ENCODE data around the gene PUS10. TPM values are rescaled to one million over a fixed set of nuclear protein-coding genes. Genes with fewer than 3 reads are reported as not detected.
"Not testable (repeated sequence)": the region's sequence is repeated elsewhere in the genome, so short reads cannot be mapped to it uniquely, and the experiment has no call there.

Gene PUS10
- polyA plus RNA-seq, 1 donor, result 17.8 TPM

DNA sequence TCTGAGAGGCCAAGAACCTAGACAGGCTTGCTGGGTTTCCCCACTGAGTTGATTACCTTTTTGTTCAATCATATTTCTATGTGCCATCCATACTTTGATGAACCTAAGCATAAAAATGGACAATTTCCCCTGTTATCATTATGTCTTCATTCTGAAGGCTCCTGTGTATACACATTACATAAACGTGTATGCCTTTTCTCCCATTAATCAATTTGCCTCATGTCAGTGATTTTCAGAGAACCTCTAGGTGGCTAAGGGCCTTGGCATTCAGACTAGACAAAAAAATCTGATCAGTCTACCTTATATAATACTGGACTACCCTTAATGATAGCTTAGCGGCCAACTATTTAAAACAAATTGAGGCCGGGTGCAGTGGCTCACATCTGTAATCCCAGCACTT is 4.7 kb downstream of the PUS10 start:
- no peak for DNase-seq
- peaks cover 5% of the 10 kb centered on the region for H3K4me1 ChIP-seq (ENCODE audit: control insufficient read depth, insufficient read depth, low read length)
- H3K36me3 ChIP-seq (ENCODE audit: control insufficient read depth, insufficient read depth, low read length), result peaks cover 2% of the 10 kb centered on the region
- no peaks in the 10 kb centered on the region for H3K27me3 ChIP-seq (ENCODE audit: control insufficient read depth, insufficient read depth, low read length)
- no peak overlapping the region for H3K27ac ChIP-seq (ENCODE audit: low read length)
- no peaks in the 10 kb centered on the region for H3K9me3 ChIP-seq (ENCODE audit: control insufficient read depth, low read depth, low read length)
- no peak overlapping the region for H3K4me3 ChIP-seq (ENCODE audit: low read length)
- no CpG with 5 or more reads among the region's 3 CpGs for WGBS (ENCODE audit: insufficient coverage, low lambda C conversion rate)

DNA sequence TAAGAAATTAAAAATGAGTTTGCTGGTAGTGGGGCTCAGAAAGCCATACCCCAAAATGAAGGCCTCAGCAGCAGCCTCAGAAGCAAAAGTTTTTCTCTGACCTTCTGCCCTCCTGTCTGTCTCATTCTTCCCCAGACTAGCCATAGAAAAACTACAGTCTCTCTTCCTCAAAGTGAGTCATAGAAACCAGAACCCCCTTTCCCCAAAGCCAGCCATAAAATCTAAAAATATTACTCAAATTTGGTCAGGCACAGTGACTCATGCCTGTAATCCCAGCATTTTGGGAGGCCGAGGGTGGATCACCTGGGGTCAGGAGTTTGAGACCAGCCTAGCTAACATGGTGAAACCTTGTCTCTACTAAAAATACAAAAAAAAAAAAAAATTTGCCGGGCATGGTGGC is 5.8 kb downstream of the PUS10 start:
- not testable (repeated sequence) for H3K4me3 ChIP-seq (ENCODE audit: low read length); H3K9me3 ChIP-seq (ENCODE audit: control insufficient read depth, low read depth, low read length); DNase-seq; H3K27me3 ChIP-seq (ENCODE audit: control insufficient read depth, insufficient read depth, low read length); H3K27ac ChIP-seq (ENCODE audit: low read length); H3K4me1 ChIP-seq (ENCODE audit: control insufficient read depth, insufficient read depth, low read length); H3K36me3 ChIP-seq (ENCODE audit: control insufficient read depth, insufficient read depth, low read length)
- WGBS (ENCODE audit: insufficient coverage, low lambda C conversion rate), result no CpG with 5 or more reads among the region's 2 CpGs

DNA sequence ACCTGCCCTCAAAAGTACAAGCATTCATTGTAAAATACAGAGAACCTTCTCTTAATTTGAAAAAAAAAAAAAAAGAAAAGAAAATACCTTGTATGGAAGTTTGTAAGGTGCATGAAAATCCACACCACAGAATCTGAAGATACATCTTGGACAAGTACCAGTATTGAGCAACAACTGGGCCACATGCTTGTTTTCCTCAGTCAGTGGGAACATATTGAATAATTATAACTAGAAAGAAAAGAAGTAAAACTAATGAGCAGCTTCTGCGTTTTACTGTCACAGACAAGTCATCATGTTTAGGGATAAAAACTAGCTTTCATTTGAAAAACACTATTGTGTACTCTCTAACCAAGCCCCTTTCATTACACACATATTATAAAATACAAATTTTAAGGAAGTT is 6.4 kb downstream of the PUS10 start:
- no CpG with 5 or more reads among the region's 1 CpG for WGBS (ENCODE audit: insufficient coverage, low lambda C conversion rate)

DNA sequence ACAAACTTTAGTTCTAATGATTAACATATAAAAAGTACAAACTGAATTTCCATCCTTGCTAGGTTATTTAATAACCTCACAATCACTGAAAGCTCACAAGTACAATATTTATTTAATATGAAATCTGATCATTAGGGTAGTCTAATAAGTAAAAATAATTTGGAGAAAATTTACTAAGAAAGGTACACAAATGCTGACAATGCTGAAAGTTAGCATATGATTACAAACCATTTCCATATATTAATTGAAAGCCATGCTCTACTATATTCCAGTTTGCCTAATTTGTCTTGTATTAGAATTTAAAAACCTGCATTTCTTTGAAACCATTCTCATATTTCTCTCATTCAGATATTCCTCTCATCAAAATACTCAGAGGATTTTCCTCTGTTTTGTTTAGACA is 8.7 kb downstream of the PUS10 start:
- Histone ChIP-seq H3K4me3 (ENCODE audit: low read length) (no peak overlapping the region), H3K27ac (ENCODE audit: low read length) (no peak overlapping the region), H3K27me3 (ENCODE audit: control insufficient read depth, insufficient read depth, low read length) (no peaks in the 10 kb centered on the region), H3K36me3 (ENCODE audit: control insufficient read depth, insufficient read depth, low read length) (peaks cover 4% of the 10 kb centered on the region), H3K4me1 (ENCODE audit: control insufficient read depth, insufficient read depth, low read length) (peaks cover 5% of the 10 kb centered on the region), H3K9me3 (ENCODE audit: control insufficient read depth, low read depth, low read length) (no peaks in the 10 kb centered on the region)
- no peak for DNase-seq

More for the DNA sequence above, 6.4 kb downstream of the PUS10 start:
- peaks cover 4% of the 10 kb centered on the region for H3K36me3 ChIP-seq (ENCODE audit: control insufficient read depth, insufficient read depth, low read length)
- no peak overlapping the region for H3K4me3 ChIP-seq (ENCODE audit: low read length)
- H3K27me3 ChIP-seq (ENCODE audit: control insufficient read depth, insufficient read depth, low read length), result no peaks in the 10 kb centered on the region
- no peaks in the 10 kb centered on the region for H3K9me3 ChIP-seq (ENCODE audit: control insufficient read depth, low read depth, low read length)
- no peak overlapping the region for H3K27ac ChIP-seq (ENCODE audit: low read length)
- no peak for DNase-seq
- H3K4me1 ChIP-seq (ENCODE audit: control insufficient read depth, insufficient read depth, low read length), result peaks cover 5% of the 10 kb centered on the region

DNA sequence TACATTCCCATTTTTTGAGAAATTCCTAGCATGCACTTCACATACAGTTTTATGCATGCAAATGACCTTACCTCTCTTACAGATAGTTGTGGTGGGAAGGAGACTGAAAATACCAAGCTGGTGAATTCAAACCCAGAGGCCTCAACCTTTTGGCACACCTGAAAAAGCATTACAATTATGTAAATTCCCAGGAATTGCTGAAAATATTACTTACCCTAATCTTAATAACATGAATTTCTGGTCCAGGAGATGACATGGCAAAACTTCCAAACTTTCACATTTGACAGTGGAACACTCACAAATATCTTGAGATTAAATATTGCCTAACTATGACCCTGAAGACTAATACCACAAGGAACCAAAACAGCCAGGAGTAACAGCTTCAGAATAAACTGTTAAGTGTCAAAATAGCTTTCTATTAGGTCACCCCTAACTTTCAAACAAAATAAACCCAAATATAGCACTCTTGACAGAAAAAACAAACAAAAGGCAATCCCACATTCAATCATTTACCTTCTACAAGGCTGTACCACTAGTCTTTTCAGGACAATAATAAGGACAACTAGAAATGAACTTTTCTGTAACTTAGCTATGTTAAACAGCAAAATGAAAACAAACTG is 11.5 kb downstream of the PUS10 start:
- no peak for DNase-seq
- H3K4me3 ChIP-seq (ENCODE audit: low read length), result no peak overlapping the region

GRCh38 chr2:61005736-61006135 is 12.3 kb downstream of the PUS10 start:
- Histone ChIP-seq H3K4me3 (ENCODE audit: low read length) (no peak overlapping the region), H3K4me1 (ENCODE audit: control insufficient read depth, insufficient read depth, low read length) (no peaks in the 10 kb centered on the region), H3K27ac (ENCODE audit: low read length) (no peak overlapping the region), H3K9me3 (ENCODE audit: control insufficient read depth, low read depth, low read length) (no peaks in the 10 kb centered on the region), H3K36me3 (ENCODE audit: control insufficient read depth, insufficient read depth, low read length) (peaks cover 4% of the 10 kb centered on the region), H3K27me3 (ENCODE audit: control insufficient read depth, insufficient read depth, low read length) (no peaks in the 10 kb centered on the region)
- WGBS (ENCODE audit: insufficient coverage, low lambda C conversion rate), result 96% methylated on average over 3 of the region's 3 CpGs
- no peak for DNase-seq

More for the DNA sequence above, 11.5 kb downstream of the PUS10 start:
- H3K4me1 ChIP-seq (ENCODE audit: control insufficient read depth, insufficient read depth, low read length), result no peaks in the 10 kb centered on the region
- H3K27me3 ChIP-seq (ENCODE audit: control insufficient read depth, insufficient read depth, low read length), result no peaks in the 10 kb centered on the region
- no peak overlapping the region for H3K27ac ChIP-seq (ENCODE audit: low read length)
- no peaks in the 10 kb centered on the region for H3K9me3 ChIP-seq (ENCODE audit: control insufficient read depth, low read depth, low read length)
- H3K36me3 ChIP-seq (ENCODE audit: control insufficient read depth, insufficient read depth, low read length), result peaks cover 4% of the 10 kb centered on the region

GRCh38 chr2:60998628-60999545 is 19.2 kb downstream of the PUS10 start:
- DNase-seq, result peak in 1 of 2 donors; percentile 25
- Histone ChIP-seq H3K27ac (ENCODE audit: low read length) (no peak overlapping the region), H3K9me3 (ENCODE audit: control insufficient read depth, low read depth, low read length) (no peaks in the 10 kb centered on the region), H3K27me3 (ENCODE audit: control insufficient read depth, insufficient read depth, low read length) (no peaks in the 10 kb centered on the region), H3K4me1 (ENCODE audit: control insufficient read depth, insufficient read depth, low read length) (no peaks in the 10 kb centered on the region), H3K36me3 (ENCODE audit: control insufficient read depth, insufficient read depth, low read length) (peaks cover 3% of the 10 kb centered on the region), H3K4me3 (ENCODE audit: low read length) (no peak overlapping the region)
- WGBS (ENCODE audit: insufficient coverage, low lambda C conversion rate), result no CpG with 5 or more reads among the region's 4 CpGs

GRCh38 chr2:60994131-60994530 is 23.9 kb downstream of the PUS10 start:
- DNase-seq, result no peak
- Histone ChIP-seq H3K27ac (ENCODE audit: low read length) (no peak overlapping the region), H3K9me3 (ENCODE audit: control insufficient read depth, low read depth, low read length) (peaks cover 6% of the 10 kb centered on the region), H3K27me3 (ENCODE audit: control insufficient read depth, insufficient read depth, low read length) (no peaks in the 10 kb centered on the region), H3K4me1 (ENCODE audit: control insufficient read depth, insufficient read depth, low read length) (no peaks in the 10 kb centered on the region), H3K36me3 (ENCODE audit: control insufficient read depth, insufficient read depth, low read length) (peaks cover 8% of the 10 kb centered on the region), H3K4me3 (ENCODE audit: low read length) (no peak overlapping the region)

- H3K36me3 ChIP-seq (ENCODE audit: control insufficient read depth, insufficient read depth, low read length), result peaks cover 8% of the 10 kb centered on the region
- no peaks in the 10 kb centered on the region for H3K27me3 ChIP-seq (ENCODE audit: control insufficient read depth, insufficient read depth, low read length)
- H3K4me1 ChIP-seq (ENCODE audit: control insufficient read depth, insufficient read depth, low read length), result no peaks in the 10 kb centered on the region
- H3K27ac ChIP-seq (ENCODE audit: low read length), result no peak overlapping the region
- WGBS (ENCODE audit: insufficient coverage, low lambda C conversion rate), result 88% methylated on average over 3 of the region's 7 CpGs
- no peak for DNase-seq
- peaks cover 6% of the 10 kb centered on the region for H3K9me3 ChIP-seq (ENCODE audit: control insufficient read depth, low read depth, low read length)
- H3K4me3 ChIP-seq (ENCODE audit: low read length), result no peak overlapping the region
Measured at GRCh38 chr2:60992985-60993392, 25.1 kb downstream of the PUS10 start.

- Histone ChIP-seq H3K27me3 (ENCODE audit: control insufficient read depth, insufficient read depth, low read length) (no peaks in the 10 kb centered on the region), H3K36me3 (ENCODE audit: control insufficient read depth, insufficient read depth, low read length) (peaks cover 8% of the 10 kb centered on the region), H3K9me3 (ENCODE audit: control insufficient read depth, low read depth, low read length) (peaks cover 6% of the 10 kb centered on the region), H3K4me1 (ENCODE audit: control insufficient read depth, insufficient read depth, low read length) (no peaks in the 10 kb centered on the region), H3K4me3 (ENCODE audit: low read length) (no peak overlapping the region), H3K27ac (ENCODE audit: low read length) (no peak overlapping the region)
- 100% methylated on average over 1 of the region's 4 CpGs for WGBS (ENCODE audit: insufficient coverage, low lambda C conversion rate)
- no peak for DNase-seq
Measured at GRCh38 chr2:60991644-60992043, 26.4 kb downstream of the PUS10 start.

DNA sequence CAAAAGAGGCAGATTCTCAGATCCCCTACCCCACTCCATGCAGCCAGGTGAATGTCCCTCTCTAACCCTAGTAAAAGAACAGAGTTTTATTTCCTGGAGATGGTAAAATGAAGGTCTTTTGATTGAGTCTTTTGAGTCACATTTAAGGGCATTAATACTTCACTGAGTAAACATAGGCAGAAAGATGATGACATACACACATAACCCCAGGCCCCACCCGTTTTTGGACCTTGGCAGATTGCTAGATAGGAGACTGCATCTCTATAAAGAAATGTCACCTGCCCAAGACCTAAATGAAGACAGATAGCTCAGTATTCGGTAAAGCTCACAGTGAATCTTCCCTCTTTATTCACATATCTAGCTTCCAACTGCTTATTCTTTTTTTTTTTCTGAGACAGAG is 28.8 kb downstream of the PUS10 start:
- DNase-seq, result peak; percentile 5 to 21
- Histone ChIP-seq H3K27ac (ENCODE audit: low read length) (no peak overlapping the region), H3K36me3 (ENCODE audit: control insufficient read depth, insufficient read depth, low read length) (peaks cover 4% of the 10 kb centered on the region), H3K4me3 (ENCODE audit: low read length) (no peak overlapping the region), H3K4me1 (ENCODE audit: control insufficient read depth, insufficient read depth, low read length) (no peaks in the 10 kb centered on the region), H3K9me3 (ENCODE audit: control insufficient read depth, low read depth, low read length) (peaks cover 6% of the 10 kb centered on the region), H3K27me3 (ENCODE audit: control insufficient read depth, insufficient read depth, low read length) (no peaks in the 10 kb centered on the region)
- no CpG with 5 or more reads among the region's 2 CpGs for WGBS (ENCODE audit: insufficient coverage, low lambda C conversion rate)

All from large intestine (tissue), 3 donors.